ENCODE results near the gene PDE4D. TPM values are rescaled to one million over a fixed set of nuclear protein-coding genes. Genes with fewer than 3 reads are reported as not detected.

Gene PDE4D
- total and polyA plus RNA-seq, 2 experiments from 2014 or later = 4.3 to 9.7 TPM

DNA sequence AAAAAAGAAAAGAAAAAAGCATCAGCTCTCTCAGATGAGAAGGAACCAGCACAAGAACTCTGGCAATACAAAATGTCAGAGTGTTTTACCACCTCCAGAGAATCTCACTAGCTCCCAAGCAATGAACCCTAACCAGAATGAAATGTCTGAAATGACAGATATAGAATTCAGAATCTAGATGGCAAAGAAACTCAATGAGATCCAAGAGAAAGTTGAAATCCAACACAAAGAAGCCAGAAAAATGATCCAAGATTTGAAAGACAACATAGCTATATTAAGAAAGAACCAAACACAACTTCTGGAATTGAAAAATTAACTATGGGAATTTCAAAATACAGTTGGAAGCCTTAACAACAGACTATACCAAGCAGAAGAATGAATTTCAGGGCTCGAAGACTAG is 396.3 kb downstream of the PDE4D start:
- Histone ChIP-seq H3K4me3 (no peak overlapping the region), H3K9me2 (ENCODE audit: insufficient read depth) (no peaks in the 10 kb centered on the region), H3K4me2 (ENCODE audit: unreplicated experiment) (no peak overlapping the region), H4K20me1 (ENCODE audit: insufficient read depth) (no peaks in the 10 kb centered on the region), H3K27ac (no peak overlapping the region), H3K27me3 (replicated peaks; ENCODE audit: insufficient read depth) (peaks cover 26% of the 10 kb centered on the region), H3K9ac (no peak overlapping the region), H3K9me3 (ENCODE audit: low read depth) (no peaks in the 10 kb centered on the region), H3K79me2 (ENCODE audit: insufficient read depth) (no peaks in the 10 kb centered on the region), H2AFZ (no peak overlapping the region), H3K4me1 (ENCODE audit: insufficient read depth) (no peaks in the 10 kb centered on the region), H3K36me3 (ENCODE audit: low read depth) (no peaks in the 10 kb centered on the region), H3F3A (ENCODE audit: insufficient read depth) (no peaks in the 10 kb centered on the region)
- in situ Hi-C loops (cut with MboI) = loop anchor here (10.0 kb wide), 1 partner anchor 168 kb away; no protein-coding TSS in a partner anchor
- no peak for TF ChIP-seq EZH2 (IDR thresholded peaks at IDR 0.05; ENCODE audit: insufficient read depth, poor library complexity, severe bottlenecking)
- no peak for TF ChIP-seq EZH2phosphoT487 (IDR thresholded peaks at IDR 0.05; ENCODE audit: insufficient read depth, low read depth)
- WGBS, 2 experiments (ENCODE audit: low coverage in 1 of 2, low lambda C conversion rate in 2 of 2, missing lambda C conversion rate in 2 of 2) = 20 to 36% methylated on average over 1 of the region's 1 CpG
- DNase-seq = no peak

DNA sequence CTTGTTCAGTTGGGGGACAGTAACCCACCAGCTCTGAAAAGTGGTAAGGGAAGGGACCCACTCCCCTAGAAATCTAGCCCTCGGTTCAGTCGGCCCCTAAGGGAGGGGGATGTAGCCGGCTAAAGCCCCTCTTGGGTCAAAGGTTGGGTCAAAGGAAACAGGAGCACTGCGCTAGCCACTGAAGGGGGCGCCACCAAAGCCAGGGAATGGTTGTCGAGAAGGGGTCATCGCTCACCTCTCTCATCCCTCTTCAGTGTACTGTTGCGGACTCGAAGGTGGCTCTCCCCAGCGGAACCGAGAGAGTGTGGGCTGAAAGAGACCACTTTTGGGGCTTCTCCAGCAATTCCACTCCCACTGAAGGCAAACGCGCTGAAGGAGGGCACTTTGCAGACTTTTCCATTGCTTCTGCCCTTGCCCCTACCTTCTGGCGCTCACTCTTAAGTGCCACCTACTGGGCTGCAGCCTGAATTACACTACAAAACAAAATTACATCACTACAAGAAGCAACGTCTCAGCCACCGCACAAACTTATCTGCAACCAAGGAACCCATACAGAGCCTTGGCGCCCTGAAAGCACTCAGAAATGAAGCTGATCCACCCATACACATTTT is 396.9 kb downstream of the PDE4D start:
- Histone ChIP-seq H3K36me3 (ENCODE audit: low read depth) (no peaks in the 10 kb centered on the region), H2AFZ (no peak overlapping the region), H3K27me3 (replicated peaks; ENCODE audit: insufficient read depth) (peaks cover 24% of the 10 kb centered on the region), H3K4me2 (ENCODE audit: unreplicated experiment) (no peak overlapping the region), H3K79me2 (ENCODE audit: insufficient read depth) (no peaks in the 10 kb centered on the region), H3K9me3 (ENCODE audit: low read depth) (no peaks in the 10 kb centered on the region), H3K4me3 (no peak overlapping the region), H3K27ac (no peak overlapping the region), H3F3A (ENCODE audit: insufficient read depth) (no peaks in the 10 kb centered on the region), H3K9me2 (ENCODE audit: insufficient read depth) (no peaks in the 10 kb centered on the region), H4K20me1 (ENCODE audit: insufficient read depth) (no peaks in the 10 kb centered on the region), H3K9ac (no peak overlapping the region), H3K4me1 (ENCODE audit: insufficient read depth) (no peaks in the 10 kb centered on the region)
- TF ChIP-seq EZH2 (IDR thresholded peaks at IDR 0.05; ENCODE audit: insufficient read depth, poor library complexity, severe bottlenecking) = no peak
- in situ Hi-C loops (cut with MboI) = loop anchor here (10.0 kb wide), 1 partner anchor 168 kb away; no protein-coding TSS in a partner anchor
- WGBS, 2 experiments (ENCODE audit: low coverage in 1 of 2, low lambda C conversion rate in 2 of 2, missing lambda C conversion rate in 2 of 2) = 75 to 76% methylated on average over 17 of the region's 17 CpGs
- DNase-seq = peak; percentile 48

DNA sequence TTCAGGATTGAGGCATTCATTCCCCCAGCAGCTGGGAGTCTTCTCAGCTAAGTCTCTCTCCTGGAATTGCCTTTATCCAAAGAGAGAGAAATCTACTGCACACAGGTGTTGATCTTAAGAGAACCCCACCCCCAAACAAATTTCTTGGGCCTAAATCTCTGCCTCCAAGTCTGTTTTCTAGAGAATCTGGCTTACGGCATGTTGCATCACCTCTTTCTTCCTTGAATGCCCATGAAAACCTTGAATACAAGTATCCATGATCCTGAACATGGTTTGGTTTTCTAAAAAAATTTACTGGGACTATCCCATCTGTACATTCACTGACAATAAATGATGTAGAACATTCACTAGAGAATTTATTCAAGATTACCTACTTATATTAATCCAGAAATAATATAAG is 401.6 kb downstream of the PDE4D start:
- Histone ChIP-seq H3K9ac (no peak overlapping the region), H3K9me2 (ENCODE audit: insufficient read depth) (no peaks in the 10 kb centered on the region), H3K27me3 (replicated peaks; ENCODE audit: insufficient read depth) (0 out of 2 replicates have a peak, but pooled peaks cover 9% of the 10 kb centered on the region), H3K4me1 (ENCODE audit: insufficient read depth) (peaks cover 8% of the 10 kb centered on the region; the same call in 1 of the 2 replicates), H3K36me3 (ENCODE audit: low read depth) (no peaks in the 10 kb centered on the region), H3K4me3 (no peak overlapping the region), H2AFZ (no peak overlapping the region), H3K27ac (no peak overlapping the region), H3K79me2 (ENCODE audit: insufficient read depth) (no peaks in the 10 kb centered on the region), H3K4me2 (ENCODE audit: unreplicated experiment) (no peak overlapping the region), H4K20me1 (ENCODE audit: insufficient read depth) (no peaks in the 10 kb centered on the region), H3F3A (ENCODE audit: insufficient read depth) (no peaks in the 10 kb centered on the region), H3K9me3 (ENCODE audit: low read depth) (no peaks in the 10 kb centered on the region)
- in situ Hi-C loops (cut with MboI) = loop anchor here (10.0 kb wide), 1 partner anchor 173 kb away; no protein-coding TSS in a partner anchor
- no peak for DNase-seq
- TF ChIP-seq EZH2phosphoT487 (IDR thresholded peaks at IDR 0.05; ENCODE audit: insufficient read depth, low read depth) (no peak), EZH2 (IDR thresholded peaks at IDR 0.05; ENCODE audit: insufficient read depth, poor library complexity, severe bottlenecking) (no peak)
- WGBS, 2 experiments (ENCODE audit: low coverage in 1 of 2, low lambda C conversion rate in 2 of 2, missing lambda C conversion rate in 2 of 2) = 96 to 97% methylated on average over 1 of the region's 1 CpG

DNA sequence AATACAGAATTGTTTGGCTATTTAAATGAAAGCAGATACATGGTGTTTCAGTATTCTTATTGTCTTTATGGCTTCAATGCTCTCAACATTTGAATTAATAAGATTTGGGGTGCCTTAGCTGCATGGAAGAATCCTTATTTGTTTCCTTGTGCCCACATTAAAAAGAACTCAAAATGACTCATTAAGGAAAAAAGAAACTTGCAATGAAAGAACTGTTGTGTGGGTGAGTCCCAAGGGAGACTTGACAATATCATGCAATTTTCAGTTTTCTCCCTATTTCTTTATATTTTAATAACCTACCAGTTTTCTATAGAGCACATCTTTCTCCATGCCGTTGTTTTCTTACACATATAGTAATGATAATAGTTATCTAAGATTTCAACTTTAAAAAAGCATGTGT is 404.0 kb downstream of the PDE4D start:
- Histone ChIP-seq H3K4me3 (no peak overlapping the region), H3K36me3 (ENCODE audit: low read depth) (no peaks in the 10 kb centered on the region), H3K9ac (no peak overlapping the region), H4K20me1 (ENCODE audit: insufficient read depth) (no peaks in the 10 kb centered on the region), H3K27ac (no peak overlapping the region), H3K79me2 (ENCODE audit: insufficient read depth) (no peaks in the 10 kb centered on the region), H3F3A (ENCODE audit: insufficient read depth) (no peaks in the 10 kb centered on the region), H3K9me3 (ENCODE audit: low read depth) (no peaks in the 10 kb centered on the region), H3K4me2 (ENCODE audit: unreplicated experiment) (no peak overlapping the region), H3K27me3 (replicated peaks; ENCODE audit: insufficient read depth) (0 out of 2 replicates have a peak, but pooled peaks cover 5% of the 10 kb centered on the region), H3K4me1 (ENCODE audit: insufficient read depth) (peaks cover 15% of the 10 kb centered on the region), H2AFZ (no peak overlapping the region), H3K9me2 (ENCODE audit: insufficient read depth) (no peaks in the 10 kb centered on the region)
- peak; percentile 59 for DNase-seq
- in situ Hi-C loops (cut with MboI) = no loop called here
- 86 to 96% methylated on average over 1 of the region's 1 CpG for WGBS, 2 experiments (ENCODE audit: low coverage in 1 of 2, low lambda C conversion rate in 2 of 2, missing lambda C conversion rate in 2 of 2)
- no peak for TF ChIP-seq EZH2phosphoT487 (IDR thresholded peaks at IDR 0.05; ENCODE audit: insufficient read depth, low read depth)
- no peak for TF ChIP-seq EZH2 (IDR thresholded peaks at IDR 0.05; ENCODE audit: insufficient read depth, poor library complexity, severe bottlenecking)

Measured in GM23248 (cell line).